ENCODE measurements around the gene SYT17.

DNA sequence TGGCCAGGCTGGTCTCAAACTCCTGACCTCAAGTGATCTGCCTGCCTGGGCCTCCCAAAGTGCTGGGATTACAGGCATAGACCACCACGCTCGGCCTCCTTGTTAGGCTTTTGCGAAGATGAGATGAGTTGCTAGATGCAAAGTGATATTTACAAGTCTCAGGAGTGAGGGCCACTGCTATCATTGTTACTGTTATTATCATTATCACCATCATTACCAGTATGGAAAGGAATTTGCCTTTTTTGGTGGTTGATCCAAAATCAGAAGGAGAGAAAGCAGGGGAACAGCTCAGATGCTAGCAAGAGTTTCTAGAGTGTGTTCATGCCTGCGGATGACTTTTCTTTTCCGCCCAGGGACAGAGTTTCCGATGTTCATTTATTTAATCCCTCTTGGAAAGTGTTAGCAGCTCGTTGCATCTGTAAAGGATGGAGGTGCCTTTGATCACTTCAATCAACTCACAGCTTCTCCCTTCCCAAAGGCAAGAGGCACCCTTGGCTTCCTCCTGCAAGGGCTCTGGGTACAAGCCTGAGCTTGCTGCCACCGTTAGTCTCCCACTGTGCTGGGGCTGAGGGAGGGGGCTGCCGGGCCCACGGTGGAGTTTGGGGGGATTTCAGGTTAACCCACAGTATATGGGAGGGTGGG, 32.7 kb upstream of the SYT17 start:
- TF ChIP-seq, protein P1, sequence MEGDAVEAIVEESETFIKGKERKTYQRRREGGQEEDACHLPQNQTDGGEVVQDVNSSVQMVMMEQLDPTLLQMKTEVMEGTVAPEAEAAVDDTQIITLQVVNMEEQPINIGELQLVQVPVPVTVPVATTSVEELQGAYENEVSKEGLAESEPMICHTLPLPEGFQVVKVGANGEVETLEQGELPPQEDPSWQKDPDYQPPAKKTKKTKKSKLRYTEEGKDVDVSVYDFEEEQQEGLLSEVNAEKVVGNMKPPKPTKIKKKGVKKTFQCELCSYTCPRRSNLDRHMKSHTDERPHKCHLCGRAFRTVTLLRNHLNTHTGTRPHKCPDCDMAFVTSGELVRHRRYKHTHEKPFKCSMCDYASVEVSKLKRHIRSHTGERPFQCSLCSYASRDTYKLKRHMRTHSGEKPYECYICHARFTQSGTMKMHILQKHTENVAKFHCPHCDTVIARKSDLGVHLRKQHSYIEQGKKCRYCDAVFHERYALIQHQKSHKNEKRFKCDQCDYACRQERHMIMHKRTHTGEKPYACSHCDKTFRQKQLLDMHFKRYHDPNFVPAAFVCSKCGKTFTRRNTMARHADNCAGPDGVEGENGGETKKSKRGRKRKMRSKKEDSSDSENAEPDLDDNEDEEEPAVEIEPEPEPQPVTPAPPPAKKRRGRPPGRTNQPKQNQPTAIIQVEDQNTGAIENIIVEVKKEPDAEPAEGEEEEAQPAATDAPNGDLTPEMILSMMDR (IDR thresholded peaks at IDR 0.05), result no peak
- no peak for TF ChIP-seq POLR2A (IDR thresholded peaks at IDR 0.05)
